NCI-H2196 (cell line): Measurements from ENCODE around the gene ZGLP1.

Experiments used
- DNase-seq: peaks from one replicate; lab custom pipeline; 2025; ENCODE audit not compliant: unreplicated experiment; lab: John Stamatoyannopoulos, UW

Gene ZGLP1

GRCh38 chr19:10295305-10295846 is 14.2 kb downstream of the ZGLP1 start:
- no peak for DNase-seq

- no peak for DNase-seq
These were observed 15.3 kb downstream of the ZGLP1 start for GRCh38 chr19:10294368-10294697.

GRCh38 chr19:10293637-10294367 is 15.8 kb downstream of the ZGLP1 start:
- no peak for DNase-seq

- DNase-seq: no peak
These were observed 16.6 kb downstream of the ZGLP1 start for GRCh38 chr19:10292789-10293636.

DNA sequence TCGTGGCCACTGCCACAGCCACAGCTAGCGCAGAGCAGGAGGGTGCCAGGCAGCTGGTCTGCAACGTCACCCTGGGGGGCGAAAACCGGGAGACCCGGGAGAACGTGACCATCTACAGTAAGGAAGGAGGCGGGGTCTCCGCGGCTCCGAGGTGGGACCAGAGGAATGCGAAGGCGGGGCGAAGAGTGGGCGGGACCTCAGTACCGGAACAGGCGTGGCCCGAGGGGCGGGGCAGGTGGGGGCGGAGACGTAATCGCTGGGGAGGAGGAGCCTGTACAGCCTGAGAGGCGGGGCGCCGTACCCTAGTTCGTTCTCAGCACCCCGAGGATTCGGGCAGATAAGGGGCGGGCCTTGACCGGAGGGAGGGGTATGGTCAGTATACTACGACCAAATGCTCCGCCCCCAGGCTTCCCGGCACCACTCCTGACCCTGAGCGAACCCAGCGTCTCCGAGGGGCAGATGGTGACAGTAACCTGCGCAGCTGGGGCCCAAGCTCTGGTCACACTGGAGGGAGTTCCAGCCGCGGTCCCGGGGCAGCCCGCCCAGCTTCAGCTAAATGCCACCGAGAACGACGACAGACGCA is 17.3 kb downstream of the ZGLP1 start:
- peak; percentile 24 for DNase-seq

- DNase-seq: no peak
These were observed 17.9 kb downstream of the ZGLP1 start for GRCh38 chr19:10291554-10292205.

DNA sequence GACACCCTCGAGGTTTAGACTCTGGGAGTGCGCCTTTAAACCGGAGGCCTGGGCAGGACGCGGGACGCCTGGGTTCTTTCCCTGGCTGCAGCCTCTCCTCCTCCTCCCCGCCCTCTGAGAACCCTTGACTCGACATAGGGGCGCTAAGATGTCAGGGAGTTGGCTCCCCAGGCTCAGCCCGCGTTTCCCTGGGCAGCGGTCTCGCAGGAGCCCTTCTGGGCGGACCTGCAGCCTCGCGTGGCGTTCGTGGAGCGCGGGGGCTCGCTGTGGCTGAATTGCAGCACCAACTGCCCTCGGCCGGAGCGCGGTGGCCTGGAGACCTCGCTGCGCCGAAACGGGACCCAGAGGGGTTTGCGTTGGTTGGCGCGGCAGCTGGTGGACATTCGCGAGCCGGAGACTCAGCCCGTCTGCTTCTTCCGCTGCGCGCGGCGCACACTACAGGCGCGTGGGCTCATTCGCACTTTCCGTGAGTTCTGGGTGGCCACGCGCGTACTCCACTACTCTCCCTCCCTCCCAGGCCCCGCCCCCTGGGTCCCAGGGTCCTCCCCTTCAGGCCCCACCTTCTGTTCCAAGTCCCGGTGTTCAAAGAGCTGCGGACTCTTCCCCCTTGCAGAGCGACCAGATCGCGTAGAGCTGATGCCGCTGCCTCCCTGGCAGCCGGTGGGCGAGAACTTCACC is 18.6 kb downstream of the ZGLP1 start:
- DNase-seq: peak; percentile 27

- DNase-seq: no peak
These were observed 19.2 kb downstream of the ZGLP1 start for GRCh38 chr19:10290357-10290875.

DNA sequence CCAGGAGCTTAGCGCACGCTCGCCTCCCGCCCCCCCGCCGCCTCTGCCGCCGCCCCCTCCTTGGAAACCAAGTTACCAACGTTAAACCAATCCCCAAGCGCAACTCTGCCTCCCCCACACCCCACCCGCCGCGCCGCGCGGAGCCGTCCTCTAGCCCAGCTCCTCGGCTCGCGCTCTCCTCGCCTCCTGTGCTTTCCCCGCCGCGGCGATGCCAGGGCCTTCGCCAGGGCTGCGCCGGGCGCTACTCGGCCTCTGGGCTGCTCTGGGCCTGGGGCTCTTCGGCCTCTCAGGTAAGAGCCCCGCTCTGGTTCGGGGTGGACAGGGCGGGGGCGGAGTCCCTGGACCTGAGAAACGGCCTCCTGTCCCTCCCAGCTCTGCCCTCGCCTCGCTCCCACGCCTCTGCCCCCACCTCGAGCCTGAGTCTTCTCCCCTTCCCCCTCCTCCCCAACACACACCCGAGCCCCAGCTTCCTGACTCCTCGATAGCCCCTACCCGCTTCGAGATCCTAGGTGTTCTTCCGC is 19.7 kb downstream of the ZGLP1 start, which contains the start of gene ICAM5:
TSS of gene ICAM5 (plus strand) at position 117 of the 521 bp plus-strand sequence. CDS start at position 209, 92 bp downstream.
- peak; percentile 54 for DNase-seq

DNA sequence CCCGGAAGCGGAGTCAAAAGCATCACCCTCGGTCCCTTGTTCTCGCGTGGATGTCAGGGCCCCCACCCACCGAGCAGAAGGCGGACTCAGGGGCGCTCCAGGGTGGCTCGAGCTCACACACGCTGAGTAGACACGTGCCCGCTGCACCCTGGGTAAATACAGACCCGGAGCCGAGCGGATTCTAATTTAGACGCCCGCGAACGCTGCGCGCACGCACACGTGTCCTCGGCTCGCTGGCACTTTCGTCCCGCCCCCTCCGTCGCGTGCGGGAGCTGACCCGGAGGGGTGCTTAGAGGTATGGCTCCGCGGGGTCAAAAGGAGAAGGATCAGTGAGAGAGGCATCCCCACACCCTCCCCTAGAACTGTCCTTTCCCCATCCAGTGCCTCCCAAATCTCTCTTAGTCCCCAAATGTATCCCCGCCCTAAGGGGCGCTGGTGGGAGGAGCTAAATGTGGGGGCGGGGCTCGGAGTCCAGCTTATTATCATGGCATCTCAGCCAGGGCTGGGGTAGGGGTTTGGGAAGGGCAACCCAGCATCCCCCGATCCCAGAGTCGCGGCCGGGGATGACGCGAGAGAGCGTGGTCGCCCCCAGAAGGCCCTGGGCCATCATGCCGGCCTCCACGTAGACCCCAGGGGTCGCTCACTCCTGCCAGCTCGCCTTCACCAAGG is 20.3 kb downstream of the ZGLP1 start:
- peak; percentile 86 for DNase-seq

- DNase-seq: peak; percentile 70
These were observed 20.9 kb downstream of the ZGLP1 start for GRCh38 chr19:10288662-10289166.

- DNase-seq: no peak
These were observed 22.5 kb downstream of the ZGLP1 start, which contains the start of gene ICAM4 for GRCh38 chr19:10286803-10287737. Gene ICAM4, plus strand, starts transcription at chr19:10286955. Its CDS starts 58 bp downstream, at chr19:10287013.

GRCh38 chr19:10285393-10285792 is 24.2 kb downstream of the ZGLP1 start:
- no peak for DNase-seq

GRCh38 chr19:10284960-10285278 is 24.7 kb downstream of the ZGLP1 start:
- DNase-seq: no peak

DNA sequence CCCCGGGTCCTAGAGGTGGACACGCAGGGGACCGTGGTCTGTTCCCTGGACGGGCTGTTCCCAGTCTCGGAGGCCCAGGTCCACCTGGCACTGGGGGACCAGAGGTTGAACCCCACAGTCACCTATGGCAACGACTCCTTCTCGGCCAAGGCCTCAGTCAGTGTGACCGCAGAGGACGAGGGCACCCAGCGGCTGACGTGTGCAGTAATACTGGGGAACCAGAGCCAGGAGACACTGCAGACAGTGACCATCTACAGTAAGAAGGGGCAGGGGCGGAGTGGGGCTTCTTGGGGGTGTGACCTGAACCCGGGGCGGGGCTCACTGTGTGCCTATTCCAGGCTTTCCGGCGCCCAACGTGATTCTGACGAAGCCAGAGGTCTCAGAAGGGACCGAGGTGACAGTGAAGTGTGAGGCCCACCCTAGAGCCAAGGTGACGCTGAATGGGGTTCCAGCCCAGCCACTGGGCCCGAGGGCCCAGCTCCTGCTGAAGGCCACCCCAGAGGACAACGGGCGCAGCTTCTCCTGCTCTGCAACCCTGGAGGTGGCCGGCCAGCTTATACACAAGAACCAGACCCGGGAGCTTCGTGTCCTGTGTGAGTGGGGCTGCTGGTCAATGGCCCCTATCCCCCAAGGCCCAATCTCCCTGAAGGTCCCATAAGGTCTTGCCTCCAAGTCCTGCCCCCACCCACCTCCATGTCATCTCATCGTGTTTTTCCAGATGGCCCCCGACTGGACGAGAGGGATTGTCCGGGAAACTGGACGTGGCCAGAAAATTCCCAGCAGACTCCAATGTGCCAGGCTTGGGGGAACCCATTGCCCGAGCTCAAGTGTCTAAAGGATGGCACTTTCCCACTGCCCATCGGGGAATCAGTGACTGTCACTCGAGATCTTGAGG is 25.3 kb downstream of the ZGLP1 start:
- no peak for DNase-seq

- DNase-seq: no peak
These were observed 26.1 kb downstream of the ZGLP1 start for GRCh38 chr19:10283301-10284064.
